HPDE6-E6E7 (cell line): Measurements from ENCODE around the gene RTP3.
"Not testable (repeated sequence)": the region's sequence is repeated elsewhere in the genome, so short reads cannot be mapped to it uniquely, and the experiment has no call there.

Experiments
- DNase-seq: peaks from one replicate; pipeline ENCODE4 v3.0.0; 2011; ENCODE audit warnings: missing footprints; ENCODE audit errors: extremely low spot score

RTP3 gene

GRCh38 chr3:46519952-46520351 is 22.2 kb downstream of the RTP3 start:
- DNase-seq: no peak

- peak; percentile 8 for DNase-seq
Measured at GRCh38 chr3:46520531-46520930, 22.8 kb downstream of the RTP3 start.

GRCh38 chr3:46521096-46521495 is 23.3 kb downstream of the RTP3 start:
- no peak for DNase-seq

DNA sequence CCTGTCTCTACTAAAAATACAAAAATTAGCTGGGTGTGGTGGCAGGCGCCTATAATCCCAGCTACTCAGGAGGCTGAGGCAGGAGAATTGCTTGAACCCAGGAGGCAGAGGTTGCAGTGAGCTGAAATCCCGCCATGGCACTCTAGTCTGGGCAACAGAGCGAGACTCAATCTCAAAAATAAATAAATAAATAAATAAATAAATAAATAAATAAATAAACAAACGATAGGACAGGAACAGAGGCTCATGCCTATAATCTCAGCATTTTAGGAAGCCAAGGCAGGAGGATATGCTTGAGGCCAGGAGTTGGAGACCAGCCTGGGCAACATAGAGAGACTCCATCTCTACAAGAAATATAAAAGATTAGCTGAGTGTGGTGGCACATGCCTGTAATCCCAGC is 24.4 kb downstream of the RTP3 start:
- DNase-seq: not testable (repeated sequence)

GRCh38 chr3:46523556-46523955 is 25.8 kb downstream of the RTP3 start:
- no peak for DNase-seq

DNA sequence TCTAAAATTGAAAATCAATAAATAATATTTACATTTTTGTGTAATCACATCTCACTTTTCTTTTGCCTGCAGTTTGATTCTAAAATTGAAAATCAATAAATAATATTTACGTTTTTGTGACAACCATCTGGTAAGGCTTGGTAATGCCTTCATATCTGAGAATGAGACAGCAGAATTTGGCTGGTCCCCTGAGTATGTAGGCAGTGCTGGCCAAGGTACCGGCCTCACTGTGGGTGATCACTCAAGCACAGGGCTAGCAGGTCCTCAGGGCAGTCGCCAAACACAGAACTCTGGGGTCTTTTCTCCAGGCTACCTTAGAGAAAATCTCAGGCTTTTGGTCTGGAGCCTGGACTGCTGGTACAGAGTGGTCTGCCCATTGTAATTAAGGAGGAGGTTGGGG is 26.2 kb downstream of the RTP3 start:
- no peak for DNase-seq

GRCh38 chr3:46524832-46525231 is 27.1 kb downstream of the RTP3 start:
- DNase-seq: no peak

DNA sequence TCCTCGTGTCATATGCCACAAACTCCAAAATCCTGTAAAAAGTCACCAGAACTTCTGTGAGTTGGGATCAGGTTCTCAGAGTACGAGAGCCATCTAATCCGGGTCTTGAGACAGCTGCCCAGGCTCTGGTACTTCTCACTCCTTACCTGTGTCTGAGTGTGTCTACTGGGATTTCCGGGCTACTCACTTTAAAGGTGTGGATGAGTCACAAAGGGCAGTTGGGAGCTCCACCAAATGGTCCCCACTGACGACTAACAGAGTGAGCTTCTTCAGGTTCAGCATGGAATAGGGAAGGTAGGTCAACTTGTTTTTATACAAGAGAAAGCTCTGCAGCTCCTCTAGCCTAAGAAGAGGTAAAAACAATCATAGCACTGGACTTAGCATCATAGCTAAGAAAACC is 29.5 kb downstream of the RTP3 start:
- peak; percentile 3 for DNase-seq

- no peak for DNase-seq
Measured at GRCh38 chr3:46533091-46533490, 35.3 kb downstream of the RTP3 start.

DNA sequence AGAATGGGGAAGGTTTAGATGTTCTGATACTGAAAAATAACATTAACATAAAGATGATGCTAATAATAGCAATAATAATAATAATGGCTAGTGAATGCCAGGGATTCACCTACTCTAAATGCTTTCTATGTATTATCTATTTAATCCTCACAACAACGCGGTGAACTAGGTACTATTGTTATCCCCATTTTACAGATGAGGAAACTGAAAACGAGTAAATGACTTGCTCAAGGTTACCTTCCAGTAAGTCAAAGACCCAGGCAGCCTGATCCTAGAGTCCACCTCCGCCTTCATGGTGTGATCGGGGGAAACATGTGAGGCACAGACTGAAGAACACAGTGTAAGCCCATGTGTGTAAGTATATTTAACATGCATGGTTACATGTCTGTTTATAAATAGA is 38.0 kb downstream of the RTP3 start:
- no peak for DNase-seq

DNA sequence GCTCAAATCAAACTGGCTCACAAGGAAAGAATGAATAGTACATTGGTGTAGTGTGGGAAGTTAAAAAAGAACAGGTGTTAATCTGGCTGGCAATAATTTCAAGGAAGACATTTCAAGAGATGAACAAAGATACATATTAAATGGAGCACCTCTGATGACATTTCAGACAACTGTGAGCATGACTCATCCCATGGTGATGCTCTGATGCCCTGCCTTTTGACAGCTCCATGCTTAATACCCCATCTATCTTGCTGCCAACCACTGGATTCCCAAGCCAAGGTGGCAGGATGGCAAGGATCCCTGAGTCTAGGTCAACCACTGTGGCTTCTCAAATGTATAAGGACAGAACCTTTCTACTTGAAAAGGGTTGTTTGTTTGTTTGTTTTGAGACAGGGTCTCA is 39.0 kb downstream of the RTP3 start:
- DNase-seq: no peak

DNA sequence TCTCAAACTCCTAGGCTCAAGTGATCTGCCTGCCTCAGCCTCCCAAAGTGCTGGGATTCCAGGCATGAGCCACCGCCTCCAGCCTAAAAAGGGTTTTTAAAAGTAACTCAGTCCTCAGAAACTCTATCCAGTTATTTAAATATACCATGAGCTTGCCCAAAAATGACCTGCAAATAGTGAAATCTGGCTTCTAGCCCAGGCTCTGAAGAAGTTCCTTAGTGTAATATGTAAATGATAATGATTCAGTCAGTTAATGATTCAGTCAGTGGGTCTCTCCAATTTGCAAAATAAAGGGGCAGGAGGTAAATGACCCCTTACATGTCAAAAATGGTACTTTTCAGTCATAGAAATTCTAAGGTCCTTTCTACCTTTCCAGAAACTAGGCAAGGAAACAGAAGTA is 39.5 kb downstream of the RTP3 start:
- no peak for DNase-seq

- no peak for DNase-seq
Measured at GRCh38 chr3:46537779-46538178, 40.0 kb downstream of the RTP3 start.

- DNase-seq: not testable (repeated sequence)
Measured at GRCh38 chr3:46538425-46538802, 40.6 kb downstream of the RTP3 start.

GRCh38 chr3:46538803-46539442 is 41.1 kb downstream of the RTP3 start:
- no peak for DNase-seq

- no peak for DNase-seq
Measured at GRCh38 chr3:46539443-46540005, 41.7 kb downstream of the RTP3 start.

GRCh38 chr3:46540550-46540949 is 42.8 kb downstream of the RTP3 start:
- no peak for DNase-seq

- no peak for DNase-seq
Measured at GRCh38 chr3:46541835-46542234, 44.1 kb downstream of the RTP3 start.

GRCh38 chr3:46542344-46542743 is 44.6 kb downstream of the RTP3 start:
- no peak for DNase-seq

DNA sequence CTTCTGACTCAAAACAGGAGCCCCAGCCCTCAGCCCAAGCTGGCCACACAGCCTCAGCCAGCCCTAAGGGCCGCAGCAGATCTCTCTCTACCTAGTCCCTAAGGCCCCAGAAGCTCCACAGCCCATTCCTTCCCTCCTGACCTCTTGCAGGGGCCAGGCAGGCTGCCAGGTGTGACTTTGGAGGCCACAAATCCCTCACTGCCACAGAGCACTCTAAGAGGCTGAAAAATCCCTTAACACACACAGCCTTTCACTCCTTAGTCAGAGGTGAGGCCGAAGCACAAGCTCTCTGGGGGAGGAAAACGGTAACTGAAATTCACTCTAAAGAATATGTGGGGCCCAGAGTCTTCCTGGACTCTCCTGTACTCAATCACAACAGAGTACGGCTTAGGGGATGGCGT is 45.0 kb downstream of the RTP3 start:
- DNase-seq: no peak

DNA sequence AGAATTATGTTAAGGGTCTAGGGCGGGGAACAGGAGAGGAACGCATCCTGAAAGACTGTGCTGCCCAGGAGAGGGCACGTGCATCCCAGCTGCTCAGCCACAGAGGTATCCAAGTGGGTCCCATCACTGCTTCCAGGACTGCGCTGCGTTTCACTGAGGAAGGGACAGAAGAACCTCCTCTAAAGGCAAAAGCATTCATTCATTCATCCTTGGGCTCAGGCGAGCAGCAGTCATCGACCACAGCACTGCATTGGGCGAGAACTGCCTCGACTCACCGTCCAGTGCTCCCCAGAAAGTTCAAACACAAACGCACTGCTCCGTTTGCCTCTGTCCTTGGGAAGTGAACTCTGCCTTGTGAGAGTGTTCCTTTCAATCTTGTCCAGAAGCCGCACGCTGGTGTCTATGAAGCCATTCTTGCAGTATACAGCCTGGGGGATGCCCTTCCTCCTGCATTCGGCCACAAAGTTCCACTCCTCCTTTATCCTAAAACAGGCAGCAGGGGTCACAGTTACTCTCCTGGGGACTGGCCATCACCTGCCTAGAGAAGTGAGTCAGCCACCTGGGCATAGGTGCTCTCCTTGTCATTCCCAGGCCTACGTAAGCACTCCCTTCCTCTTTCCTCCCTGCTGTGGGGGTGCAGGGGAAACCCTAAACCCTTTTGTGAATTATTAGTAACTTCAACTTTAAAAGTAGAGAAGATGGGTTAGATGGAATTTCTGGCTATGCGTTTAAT is 47.2 kb downstream of the RTP3 start:
- no peak for DNase-seq

GRCh38 chr3:46545818-46546630 is 48.2 kb downstream of the RTP3 start:
- no peak for DNase-seq
